HG03460 (cell line): Measurements from ENCODE around the gene HEATR5A.
"Not testable (repeated sequence)": the region's sequence is repeated elsewhere in the genome, so short reads cannot be mapped to it uniquely, and the experiment has no call there.

Source experiments
- ATAC-seq: cut with Tn5 transposase; IDR thresholded peaks from one replicate; pipeline ENCODE4 v1.9.1; 2021; ENCODE audit not compliant: unreplicated experiment

Gene HEATR5A

DNA sequence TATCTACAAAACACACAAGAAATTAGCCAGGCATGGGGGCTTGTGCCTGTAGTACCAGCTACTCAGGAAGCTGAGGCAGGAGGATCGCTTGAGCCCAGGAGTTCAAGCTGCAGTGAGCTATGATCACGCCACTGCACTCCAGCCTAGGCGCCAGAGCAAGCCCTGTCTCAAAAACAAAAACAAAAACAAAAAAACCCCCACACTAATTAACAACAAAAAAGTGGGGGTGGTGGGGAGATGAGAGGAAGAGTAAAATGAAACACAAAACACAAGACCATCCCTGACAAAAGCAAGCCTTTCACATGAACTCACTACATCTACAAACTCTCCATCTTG lies 158.9 kb downstream of the HEATR5A start:
- no peak for ATAC-seq

- ATAC-seq: not testable (repeated sequence)
Measured at GRCh38 chr14:31259040-31259435, 161.3 kb downstream of the HEATR5A start.

DNA sequence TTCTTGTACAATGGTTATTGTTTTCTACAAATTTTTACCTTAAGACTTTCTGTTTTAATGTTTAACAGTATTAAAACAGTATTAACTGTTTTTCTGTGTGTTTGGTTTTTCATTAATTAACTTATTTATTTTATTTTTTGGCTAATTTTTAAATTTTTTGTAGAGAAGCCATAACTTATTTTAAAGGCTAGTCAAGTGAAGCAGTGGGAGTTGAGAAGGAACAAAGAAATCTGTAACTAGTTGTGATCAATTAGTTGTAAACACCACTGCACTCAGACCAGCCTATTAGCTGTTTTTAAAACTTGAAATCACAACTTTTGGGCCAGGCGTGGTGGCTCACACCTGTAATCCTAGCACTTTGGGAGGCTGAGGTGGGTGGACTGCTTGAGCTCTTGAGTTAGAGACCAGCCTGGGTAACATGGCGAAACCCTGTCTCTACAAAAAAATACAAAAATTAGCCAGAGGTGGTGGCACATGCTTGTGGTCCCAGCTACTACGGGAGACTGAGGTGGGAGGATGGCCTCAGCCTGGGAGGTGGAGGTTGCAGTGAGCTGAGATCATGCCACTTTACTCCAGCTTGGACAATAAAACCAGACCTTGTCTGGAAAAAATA lies 161.8 kb downstream of the HEATR5A start:
- no peak for ATAC-seq

DNA sequence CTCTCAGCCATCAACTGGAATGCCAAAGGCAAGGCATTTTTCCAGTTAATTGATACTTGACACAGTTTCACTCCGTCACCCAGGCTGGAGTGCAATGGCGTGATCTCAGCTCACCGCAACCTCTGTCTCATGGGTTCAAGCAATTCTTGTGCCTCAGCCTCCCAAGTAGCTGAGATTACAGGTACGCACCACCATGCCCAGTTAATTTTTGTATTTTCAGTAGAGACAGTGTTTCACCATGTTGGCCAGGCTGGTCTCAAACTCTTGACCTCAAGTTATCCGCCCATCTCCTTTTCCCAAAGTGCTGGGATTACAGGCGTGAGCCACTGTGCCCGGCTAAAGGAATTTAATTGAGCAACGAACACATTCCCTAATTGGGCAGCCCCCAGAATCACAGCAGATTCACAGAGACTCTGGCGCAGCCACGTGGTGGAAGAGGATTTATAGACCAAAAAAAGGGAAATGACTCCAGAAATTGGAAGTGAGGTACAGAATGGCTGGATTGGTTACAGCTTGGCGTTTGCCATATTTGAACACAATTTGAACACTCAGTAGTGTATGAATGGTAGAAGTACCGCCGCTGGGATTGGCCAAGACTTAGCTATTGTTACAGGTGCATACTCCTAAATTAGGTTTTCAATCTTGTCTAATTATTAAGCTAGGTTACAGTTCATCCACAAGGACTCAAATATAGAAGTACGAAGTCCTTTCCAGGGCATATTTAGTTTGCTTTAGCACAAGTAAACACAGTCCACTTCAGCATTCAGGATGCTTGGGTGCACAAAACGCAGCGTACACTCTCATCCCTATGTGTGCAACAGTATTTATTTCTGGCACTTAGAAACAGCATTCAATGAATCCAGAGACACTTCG lies 162.6 kb downstream of the HEATR5A start:
- ATAC-seq: not testable (repeated sequence)

- no peak for ATAC-seq
Measured at GRCh38 chr14:31257244-31257553, 163.2 kb downstream of the HEATR5A start.

DNA sequence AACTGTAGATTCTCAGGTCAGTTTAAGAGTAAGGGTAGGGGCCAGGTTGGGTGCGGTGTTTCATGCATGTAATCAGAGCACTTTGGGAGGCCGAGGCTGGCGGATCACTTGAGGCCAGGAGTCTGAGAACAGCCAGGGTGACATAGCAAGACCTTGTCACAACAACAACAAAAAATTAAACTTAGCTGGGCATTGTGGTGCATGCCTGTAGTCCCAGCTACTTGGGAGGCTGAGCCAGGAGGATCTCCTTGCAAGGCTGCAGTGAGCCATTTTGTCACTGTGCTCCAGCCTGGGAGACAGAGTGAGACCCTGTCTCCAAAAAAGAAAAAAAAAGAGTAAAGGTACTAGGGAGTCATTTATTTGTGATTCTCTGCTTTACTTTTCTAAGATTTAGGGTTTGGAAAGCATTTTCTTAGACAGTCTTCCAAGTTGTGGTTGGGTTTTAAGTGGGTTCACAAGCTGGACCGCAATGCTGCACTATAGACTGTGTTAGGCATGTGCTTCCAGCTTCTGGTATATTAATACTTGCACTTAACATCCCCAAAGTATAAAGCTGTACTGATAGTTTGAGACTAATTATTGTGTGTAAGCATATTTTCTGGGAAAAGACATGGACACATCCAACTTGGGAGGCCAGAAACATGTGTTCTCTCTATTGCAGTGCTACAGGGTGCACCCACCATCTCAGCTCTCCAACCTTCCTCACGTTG lies 163.7 kb downstream of the HEATR5A start:
- no peak for ATAC-seq

DNA sequence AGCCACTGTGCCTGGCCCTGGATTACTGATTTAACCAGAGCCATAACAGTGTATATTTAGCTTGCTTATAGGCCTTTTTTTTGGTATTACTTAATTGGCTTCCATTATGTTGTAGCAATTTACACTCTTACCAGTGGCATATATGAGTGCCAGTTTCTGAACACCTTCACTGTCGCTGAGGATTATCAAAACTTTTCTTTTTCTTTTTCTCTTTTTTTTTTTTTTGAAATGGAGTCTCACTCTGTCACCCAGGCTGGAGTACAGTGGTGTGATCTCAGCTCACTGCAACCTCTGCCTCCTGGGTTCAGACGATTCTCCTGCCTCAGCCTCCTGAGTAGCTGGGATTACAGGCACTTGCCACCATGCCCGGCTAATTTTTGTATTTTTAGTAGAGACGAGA lies 164.4 kb downstream of the HEATR5A start:
- not testable (repeated sequence) for ATAC-seq

GRCh38 chr14:31255286-31255685 lies 165.1 kb downstream of the HEATR5A start:
- ATAC-seq: no peak

DNA sequence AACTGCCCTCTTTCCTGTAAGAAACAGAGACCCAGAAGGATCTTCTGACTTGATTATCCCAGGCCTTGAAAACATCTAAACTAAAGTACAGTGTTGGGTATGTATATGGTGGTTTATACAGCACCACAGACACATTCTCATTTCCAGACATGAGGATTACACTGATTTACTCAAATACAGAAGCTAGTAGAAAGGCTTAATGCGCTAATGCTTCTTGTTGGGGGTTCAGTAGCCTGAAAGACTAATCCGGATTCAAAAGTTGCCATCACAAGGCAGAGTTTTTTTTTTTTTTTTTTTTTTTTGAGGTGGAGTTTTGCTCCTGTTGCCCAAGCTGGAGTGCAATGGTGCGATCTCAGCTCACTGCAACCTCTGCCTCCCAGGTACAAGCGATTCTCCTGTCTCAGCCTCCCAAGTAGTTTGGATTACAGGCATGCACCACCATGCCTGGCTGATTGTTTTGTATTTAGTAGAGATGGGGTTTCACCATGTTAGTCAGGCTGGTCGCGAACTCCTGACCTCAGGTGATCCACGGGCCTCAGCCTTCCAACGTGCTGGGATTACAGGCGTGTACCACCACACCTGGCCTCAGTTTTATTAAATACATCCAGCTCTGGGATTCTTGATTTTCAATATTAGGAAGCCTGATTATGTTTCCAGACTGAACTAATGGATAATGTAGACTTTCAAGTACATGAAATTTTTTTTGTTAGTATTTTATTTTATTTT lies 166.4 kb downstream of the HEATR5A start:
- no peak for ATAC-seq

DNA sequence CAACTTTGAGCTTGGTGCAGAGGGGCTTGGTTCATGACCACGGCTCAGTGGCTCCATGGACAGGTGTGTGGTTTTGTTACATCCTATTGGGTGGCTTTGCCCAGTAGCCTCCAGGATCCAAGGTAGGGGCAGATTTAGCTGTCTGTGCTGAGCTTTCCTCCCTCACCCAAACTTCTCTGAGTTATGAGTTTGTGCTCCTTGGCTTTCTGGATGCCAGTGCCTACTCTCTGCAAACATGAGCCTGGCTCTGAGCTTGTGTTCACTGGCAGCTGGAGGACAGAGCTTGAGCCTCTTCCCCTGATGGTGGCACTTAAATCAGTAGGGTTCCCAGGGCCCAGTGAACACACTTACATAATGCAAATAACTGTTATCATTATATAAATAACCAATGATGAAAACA lies 167.5 kb downstream of the HEATR5A start:
- ATAC-seq: no peak

DNA sequence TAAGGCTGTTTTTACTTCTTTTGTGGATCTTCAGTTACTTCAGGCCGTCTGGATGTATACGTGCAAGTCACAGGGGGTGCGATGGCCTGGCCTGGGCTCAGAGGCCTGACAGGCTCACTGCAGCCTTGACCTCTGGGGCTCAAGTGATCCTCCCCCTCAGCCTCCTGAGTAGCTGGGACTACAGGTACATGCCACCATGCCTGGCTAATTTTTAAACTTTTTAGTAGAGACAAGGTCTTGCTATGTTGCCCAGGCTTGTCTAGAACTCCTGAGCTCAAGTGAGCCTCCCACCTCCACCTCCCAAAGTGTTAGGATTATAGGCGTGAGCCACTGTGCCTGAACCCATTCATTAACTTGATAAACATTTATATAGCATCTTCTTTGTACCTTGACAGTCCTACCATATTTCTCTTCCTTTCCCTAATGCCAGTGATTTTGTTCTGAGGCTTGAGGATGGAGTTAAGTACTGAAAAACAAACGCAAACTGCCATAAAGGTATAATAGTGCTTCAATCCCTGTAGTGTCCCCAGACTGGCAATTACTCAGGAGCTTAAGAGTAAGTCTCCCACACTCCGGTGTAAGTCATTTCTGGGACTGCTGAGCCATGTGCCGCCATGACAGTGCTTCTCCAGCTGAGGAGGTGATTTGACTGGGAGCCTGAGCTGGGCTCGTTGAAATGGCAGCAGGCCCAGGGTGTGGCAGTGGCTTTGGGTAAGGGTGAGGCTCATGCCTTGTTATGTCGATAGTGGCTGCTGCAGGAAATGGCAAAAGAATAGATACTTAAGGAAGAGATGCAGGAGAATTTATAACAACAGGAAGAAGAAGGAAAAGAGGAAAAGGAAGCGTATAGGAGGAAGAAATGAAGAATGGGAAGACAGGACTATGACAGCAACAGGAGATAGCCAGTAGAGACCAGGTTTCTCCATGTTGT lies 169.1 kb downstream of the HEATR5A start:
- no peak for ATAC-seq

DNA sequence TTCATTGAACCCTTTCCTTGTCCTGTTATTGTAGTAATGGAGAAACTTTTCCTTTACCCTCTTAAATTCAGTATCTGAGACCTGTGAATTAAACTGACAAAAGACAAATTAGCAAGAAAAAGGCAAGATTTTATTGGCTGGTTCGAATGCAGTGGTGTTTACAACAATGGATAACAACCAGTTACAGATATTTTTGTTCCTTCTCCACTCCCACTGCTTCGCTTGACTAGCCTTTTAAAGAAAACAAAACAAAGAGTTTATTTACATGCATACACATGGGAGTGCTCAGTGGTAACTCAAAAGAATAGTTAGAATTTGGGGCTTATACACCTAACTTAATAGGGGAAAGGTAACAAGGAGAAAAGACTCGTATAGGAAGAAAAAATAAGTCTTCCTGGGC lies 175.7 kb downstream of the HEATR5A start:
- ATAC-seq: no peak

GRCh38 chr14:31243860-31244259 lies 176.5 kb downstream of the HEATR5A start:
- ATAC-seq: no peak

DNA sequence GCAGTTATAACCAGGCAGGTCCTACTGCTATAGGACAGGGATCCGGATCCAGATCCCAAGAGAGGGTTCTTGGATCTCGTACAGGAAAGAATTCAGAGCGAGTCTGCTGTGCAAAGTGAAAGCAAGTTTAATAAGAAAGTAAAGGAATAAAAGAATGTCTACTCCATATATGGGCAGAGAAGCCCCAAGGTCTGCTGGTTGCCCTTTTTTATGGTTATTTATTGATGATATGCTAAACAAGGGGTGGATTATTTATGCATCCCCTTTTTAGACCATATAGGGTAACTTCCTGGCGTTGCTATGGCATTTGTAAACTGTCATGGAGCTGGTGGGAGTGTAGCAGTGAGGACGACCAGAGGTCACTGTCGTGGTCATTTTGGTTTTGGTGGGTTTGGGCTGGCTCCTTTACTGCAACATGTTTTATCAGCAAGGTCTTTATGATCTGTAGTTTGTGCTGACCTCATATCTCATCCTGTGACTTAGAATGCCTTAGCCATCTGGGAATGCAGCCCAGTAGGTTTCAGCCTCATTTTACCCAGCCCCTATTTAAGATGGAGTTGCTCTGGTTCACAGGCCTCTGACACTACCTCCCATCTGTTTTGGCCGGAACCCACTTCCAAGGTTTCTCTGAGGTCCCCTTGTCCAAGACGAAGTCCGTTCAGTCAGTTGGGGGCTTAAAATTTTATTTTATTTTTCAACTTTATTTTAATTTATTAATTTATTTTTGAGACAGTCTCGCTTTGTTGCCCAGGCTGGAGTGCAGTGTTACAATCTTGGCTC lies 178.0 kb downstream of the HEATR5A start:
- ATAC-seq: not testable (repeated sequence)
